Measurements from ENCODE around the gene ULBP2.

GRCh38 chr6:149933461-149933860 lies 8.4 kb upstream of the ULBP2 start:
- TF ChIP-seq EZH2 (IDR thresholded peaks at IDR 0.05; ENCODE audit: low read length) = no peak
- no peak for TF ChIP-seq CTCF (optimal IDR thresholded peaks at IDR 0.05 in 1 of 3, IDR thresholded peaks at IDR 0.05 in 1 of 3, conservative IDR thresholded peaks at IDR 0.05 in 1 of 3; ENCODE audit: extremely low read depth in 1 of 3, insufficient read depth in 2 of 3, low read length in 3 of 3)

Data from keratinocyte (primary cell).